HEK293 (cell line): ENCODE data around the gene TCF12.
A peak's percentile ranks its signal among the peaks of the same experiment; 100 is the strongest.

Experiments used
- CTCF ChIA-PET: fragments of 350-600 bp; formaldehyde crosslinking; extraction: SDS; loops from one replicate; lab custom pipeline; 2021; ENCODE audit warnings: antibody characterized with exemption; lab: Yijun Ruan, JAX
- POLR2A ChIA-PET: fragments of 300-600 bp; formaldehyde crosslinking; extraction: SDS; loops from one replicate; lab custom pipeline; 2020; ENCODE audit warnings: antibody characterized with exemption, inconsistent platforms; lab: Yijun Ruan, JAX
- H3K27ac ChIP-seq: fragments of 200-500 bp; sonication (Bioruptor generic); 2 replicates; pipeline ENCODE4 v1.5.1; 2014; ENCODE audit warnings: low read depth, low read length, control low read depth, inconsistent platforms; ENCODE audit errors: extremely low read depth
- H3K36me3 ChIP-seq, 2 experiments: fragments of 200-500 bp in 1 of 2; sonication (Bioruptor generic) in 1 of 2; 1 replicate in 1 of 2; 2 replicates in 1 of 2; pipeline ENCODE4 v1.5.1; 2014 to 2017; ENCODE audit warnings: inconsistent platforms in 2 of 2, low read length in 2 of 2; ENCODE audit not compliant: control insufficient read depth in 2 of 2, insufficient read depth in 1 of 2
- H3K4me1 ChIP-seq: fragments of 200-500 bp; sonication (Bioruptor generic); 2 replicates; pipeline ENCODE4 v1.5.1; 2014; ENCODE audit warnings: mild to moderate bottlenecking, low read length, inconsistent platforms; ENCODE audit not compliant: control insufficient read depth, insufficient read depth
- H3K4me3 ChIP-seq: 2 replicates; pipeline ENCODE4 v1.5.1; 2011; ENCODE audit warnings: low read depth, mild to moderate bottlenecking, control low read depth, low read length, moderate library complexity
- H3K9me3 ChIP-seq: fragments of 200-500 bp; sonication (Bioruptor generic); 2 replicates; pipeline ENCODE4 v1.5.1; 2014; ENCODE audit warnings: low read depth, low read length, inconsistent platforms; ENCODE audit not compliant: control insufficient read depth, insufficient read depth
- FEZF1 ChIP-seq: fragments of 450-650 bp; formaldehyde crosslinking; IDR thresholded peaks from 2 replicates; pipeline ENCODE4 v1.5.1; 2016; ENCODE audit warnings: missing biosample characterization, missing genetic modification characterization
- IKZF3 ChIP-seq: fragments of 450-650 bp; IDR thresholded peaks from 2 replicates; pipeline ENCODE4 v1.5.0; 2018; ENCODE audit warnings: missing biosample characterization, mild to moderate bottlenecking, missing genetic modification characterization, moderate library complexity
- INSM2 ChIP-seq: fragments of 450-650 bp; formaldehyde crosslinking; IDR thresholded peaks from 2 replicates; pipeline ENCODE4 v1.5.1; 2016; ENCODE audit warnings: missing biosample characterization, missing genetic modification characterization
- OSR2 ChIP-seq: fragments of 450-650 bp; formaldehyde crosslinking; IDR thresholded peaks from 2 replicates; pipeline ENCODE4 v1.5.1; 2016; ENCODE audit warnings: missing biosample characterization, missing genetic modification characterization
- OVOL3 ChIP-seq: fragments of 450-650 bp; formaldehyde crosslinking; IDR thresholded peaks from 2 replicates; pipeline ENCODE4 v1.5.1; 2016; ENCODE audit warnings: missing biosample characterization, missing genetic modification characterization
- PRDM4 ChIP-seq: fragments of 450-650 bp; formaldehyde crosslinking; IDR thresholded peaks from 2 replicates; pipeline ENCODE4 v1.5.1; 2017; ENCODE audit warnings: missing biosample characterization, missing genetic modification characterization
- PRDM6 ChIP-seq: fragments of 450-650 bp; formaldehyde crosslinking; IDR thresholded peaks from 2 replicates; pipeline ENCODE4 v1.5.1; 2017; ENCODE audit warnings: missing biosample characterization, missing genetic modification characterization
- SCRT1 ChIP-seq: fragments of 450-650 bp; formaldehyde crosslinking; IDR thresholded peaks from 2 replicates; pipeline ENCODE4 v1.5.1; 2016; ENCODE audit warnings: missing biosample characterization, missing genetic modification characterization, borderline replicate concordance
- SP7 ChIP-seq: fragments of 450-650 bp; formaldehyde crosslinking; IDR thresholded peaks from 2 replicates; pipeline ENCODE4 v1.5.1; 2016; ENCODE audit warnings: missing biosample characterization, missing genetic modification characterization
- WT1 ChIP-seq: fragments of 450-650 bp; formaldehyde crosslinking; IDR thresholded peaks from 2 replicates; pipeline ENCODE4 v1.5.1; 2016; ENCODE audit warnings: missing biosample characterization, missing genetic modification characterization
- ZBTB1 ChIP-seq: fragments of 450-650 bp; formaldehyde crosslinking; IDR thresholded peaks from 2 replicates; pipeline ENCODE4 v1.5.1; 2016; ENCODE audit warnings: missing biosample characterization, missing genetic modification characterization
- ZBTB44 ChIP-seq: fragments of 450-650 bp; IDR thresholded peaks from 2 replicates; pipeline ENCODE4 v1.5.1; 2018; ENCODE audit warnings: missing biosample characterization, mild to moderate bottlenecking, missing genetic modification characterization
- ZBTB8A ChIP-seq: fragments of 450-650 bp; formaldehyde crosslinking; IDR thresholded peaks from 2 replicates; pipeline ENCODE4 v1.5.1; 2016; ENCODE audit warnings: missing biosample characterization, missing genetic modification characterization
- ZEB2 ChIP-seq: fragments of 450-650 bp; formaldehyde crosslinking; IDR thresholded peaks from 2 replicates; pipeline ENCODE4 v1.5.1; 2016; ENCODE audit warnings: missing biosample characterization, missing genetic modification characterization
- ZNF623 ChIP-seq: fragments of 450-650 bp; formaldehyde crosslinking; IDR thresholded peaks from 2 replicates; pipeline ENCODE4 v1.5.1; 2016; ENCODE audit warnings: missing biosample characterization, missing genetic modification characterization
- ZNF629 ChIP-seq: fragments of 450-650 bp; formaldehyde crosslinking; IDR thresholded peaks from 2 replicates; pipeline ENCODE4 v1.5.1; 2017; ENCODE audit warnings: missing biosample characterization, missing genetic modification characterization
- ZNF843 ChIP-seq: fragments of 450-650 bp; formaldehyde crosslinking; IDR thresholded peaks from 2 replicates; pipeline ENCODE4 v1.5.1; 2016; ENCODE audit warnings: missing biosample characterization, missing genetic modification characterization
- ZSCAN23 ChIP-seq: fragments of 450-650 bp; formaldehyde crosslinking; IDR thresholded peaks from 2 replicates; pipeline ENCODE4 v1.5.1; 2016; ENCODE audit warnings: missing biosample characterization, missing genetic modification characterization
- ZSCAN30 ChIP-seq: fragments of 450-650 bp; IDR thresholded peaks from 2 replicates; pipeline ENCODE4 v1.5.1; 2018; ENCODE audit warnings: missing biosample characterization, mild to moderate bottlenecking, missing genetic modification characterization, moderate library complexity
- ZXDB ChIP-seq: fragments of 450-650 bp; formaldehyde crosslinking; IDR thresholded peaks from 2 replicates; pipeline ENCODE4 v1.5.1; 2016; ENCODE audit warnings: missing biosample characterization, missing genetic modification characterization
- TF ChIP-seq, protein P1 (sequence below): fragments of 450-650 bp; formaldehyde crosslinking; IDR thresholded peaks from 2 replicates; pipeline ENCODE4 v1.5.1; 2016; ENCODE audit warnings: missing biosample characterization, missing genetic modification characterization
- TF ChIP-seq, protein P2 (sequence below): fragments of 450-650 bp; formaldehyde crosslinking; IDR thresholded peaks from 2 replicates; pipeline ENCODE4 v1.5.1; 2017; ENCODE audit warnings: missing biosample characterization, missing genetic modification characterization

Gene TCF12

GRCh38 chr15:57036352-57036751 is 117.9 kb downstream of the TCF12 start:
- Histone ChIP-seq H3K4me3 (no peak overlapping the region), H3K27ac (no peak overlapping the region), H3K4me1 (peaks cover 22% of the 10 kb centered on the region), H3K36me3 (no peaks in the 10 kb centered on the region), H3K9me3 (no peaks in the 10 kb centered on the region)
- TF ChIP-seq IKZF3 (tag by site-specific recombination) (peak; percentile 68), ZSCAN30 (no peak), SP7 (tag by site-specific recombination) (peak; percentile 98), FEZF1 (tag by site-specific recombination) (peak; percentile 84), INSM2 (peak; percentile 76), WT1 (peak; percentile 62), PRDM4 (tag by site-specific recombination) (peak; percentile 80), ZEB2 (tag by site-specific recombination) (0 out of 2 replicates have a peak, but pooled peaks have one; percentile 26), ZNF629 (peak; percentile 19; the same call in 1 of the 2 replicates), ZBTB1 (tag by site-specific recombination) (0 out of 2 replicates have a peak, but pooled peaks have one; percentile 23), OSR2 (tag by site-specific recombination) (peak; percentile 94), ZXDB (tag by site-specific recombination) (0 out of 2 replicates have a peak, but pooled peaks have one; percentile 17), ZSCAN23 (tag by site-specific recombination) (no peak), ZNF623 (tag by site-specific recombination) (no peak), ZBTB44 (tag by site-specific recombination) (peak; percentile 86), PRDM6 (tag by site-specific recombination) (peak; percentile 87), ZNF843 (peak; percentile 87), ZBTB8A (tag by site-specific recombination) (0 out of 2 replicates have a peak, but pooled peaks have one; percentile 14), SCRT1 (tag by site-specific recombination) (peak; percentile 26; the same call in 1 of the 2 replicates), OVOL3 (tag by site-specific recombination) (peak; percentile 67; the same call in 1 of the 2 replicates)
- TF ChIP-seq, protein P1, sequence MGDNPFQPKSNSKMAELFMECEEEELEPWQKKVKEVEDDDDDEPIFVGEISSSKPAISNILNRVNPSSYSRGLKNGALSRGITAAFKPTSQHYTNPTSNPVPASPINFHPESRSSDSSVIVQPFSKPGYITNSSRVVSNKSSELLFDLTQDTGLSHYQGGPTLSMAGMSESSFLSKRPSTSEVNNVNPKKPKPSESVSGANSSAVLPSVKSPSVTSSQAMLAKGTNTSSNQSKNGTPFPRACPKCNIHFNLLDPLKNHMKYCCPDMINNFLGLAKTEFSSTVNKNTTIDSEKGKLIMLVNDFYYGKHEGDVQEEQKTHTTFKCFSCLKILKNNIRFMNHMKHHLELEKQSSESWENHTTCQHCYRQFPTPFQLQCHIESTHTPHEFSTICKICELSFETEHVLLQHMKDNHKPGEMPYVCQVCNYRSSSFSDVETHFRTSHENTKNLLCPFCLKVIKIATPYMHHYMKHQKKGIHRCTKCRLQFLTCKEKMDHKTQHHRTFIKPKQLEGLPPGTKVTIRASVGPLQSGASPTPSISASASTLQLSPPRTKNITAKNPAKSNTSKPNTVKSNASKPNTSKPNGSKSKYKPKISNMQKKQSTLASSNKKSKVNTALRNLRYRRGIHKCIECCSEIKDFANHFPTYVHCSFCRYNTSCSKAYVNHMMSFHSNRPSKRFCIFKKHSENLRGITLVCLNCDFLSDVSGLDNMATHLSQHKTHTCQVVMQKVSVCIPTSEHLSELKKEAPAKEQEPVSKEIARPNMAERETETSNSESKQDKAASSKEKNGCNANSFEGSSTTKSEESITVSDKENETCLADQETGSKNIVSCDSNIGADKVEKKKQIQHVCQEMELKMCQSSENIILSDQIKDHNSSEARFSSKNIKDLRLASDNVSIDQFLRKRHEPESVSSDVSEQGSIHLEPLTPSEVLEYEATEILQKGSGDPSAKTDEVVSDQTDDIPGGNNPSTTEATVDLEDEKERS (tag by site-specific recombination), result no peak
- TF ChIP-seq, protein P2, sequence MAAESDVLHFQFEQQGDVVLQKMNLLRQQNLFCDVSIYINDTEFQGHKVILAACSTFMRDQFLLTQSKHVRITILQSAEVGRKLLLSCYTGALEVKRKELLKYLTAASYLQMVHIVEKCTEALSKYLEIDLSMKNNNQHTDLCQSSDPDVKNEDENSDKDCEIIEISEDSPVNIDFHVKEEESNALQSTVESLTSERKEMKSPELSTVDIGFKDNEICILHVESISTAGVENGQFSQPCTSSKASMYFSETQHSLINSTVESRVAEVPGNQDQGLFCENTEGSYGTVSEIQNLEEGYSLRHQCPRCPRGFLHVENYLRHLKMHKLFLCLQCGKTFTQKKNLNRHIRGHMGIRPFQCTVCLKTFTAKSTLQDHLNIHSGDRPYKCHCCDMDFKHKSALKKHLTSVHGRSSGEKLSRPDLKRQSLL (tag by site-specific recombination), result no peak
- POLR2A ChIA-PET, result no interaction called here
- CTCF ChIA-PET, result no interaction called here
